Dendritic cell treated with granulocyte-macrophage colony-stimulating factor and Interleukin-4, amounts not matched to agents 40 ng/mL and 50 ng/mL, for 4 days (primary cell): Measurements from ENCODE around the gene ZNF14.
A peak's percentile ranks its signal among the peaks of the same experiment; 100 is the strongest.
"Not testable (repeated sequence)": the region's sequence is repeated elsewhere in the genome, so short reads cannot be mapped to it uniquely, and the experiment has no call there.

Experiments
- H3K27ac Mint-ChIP-seq: one replicate; pipeline ENCODE4 v1.8.0; 2022; ENCODE audit warnings: mild to moderate bottlenecking, mixed read lengths
- H3K27me3 Mint-ChIP-seq: one replicate; pipeline ENCODE4 v1.8.0; 2022; ENCODE audit warnings: mild to moderate bottlenecking, mixed read lengths
- H3K36me3 Mint-ChIP-seq: one replicate; pipeline ENCODE4 v1.8.0; 2022; ENCODE audit warnings: low read depth, mixed read lengths
- H3K4me1 Mint-ChIP-seq: one replicate; pipeline ENCODE4 v1.8.0; 2022; ENCODE audit warnings: low read depth, mixed read lengths
- H3K4me3 Mint-ChIP-seq: one replicate; pipeline ENCODE4 v1.8.0; 2022; ENCODE audit warnings: mild to moderate bottlenecking, moderate library complexity, mixed read lengths
- H3K9me3 Mint-ChIP-seq: one replicate; pipeline ENCODE4 v1.8.0; 2022; ENCODE audit warnings: mixed read lengths
- intact Hi-C: fragments of 100-400 bp; cut with micrococcal nuclease; formaldehyde crosslinking; loops from one replicate; pipeline ENCODE4 v1.15.0; 2022

ZNF14 gene

DNA sequence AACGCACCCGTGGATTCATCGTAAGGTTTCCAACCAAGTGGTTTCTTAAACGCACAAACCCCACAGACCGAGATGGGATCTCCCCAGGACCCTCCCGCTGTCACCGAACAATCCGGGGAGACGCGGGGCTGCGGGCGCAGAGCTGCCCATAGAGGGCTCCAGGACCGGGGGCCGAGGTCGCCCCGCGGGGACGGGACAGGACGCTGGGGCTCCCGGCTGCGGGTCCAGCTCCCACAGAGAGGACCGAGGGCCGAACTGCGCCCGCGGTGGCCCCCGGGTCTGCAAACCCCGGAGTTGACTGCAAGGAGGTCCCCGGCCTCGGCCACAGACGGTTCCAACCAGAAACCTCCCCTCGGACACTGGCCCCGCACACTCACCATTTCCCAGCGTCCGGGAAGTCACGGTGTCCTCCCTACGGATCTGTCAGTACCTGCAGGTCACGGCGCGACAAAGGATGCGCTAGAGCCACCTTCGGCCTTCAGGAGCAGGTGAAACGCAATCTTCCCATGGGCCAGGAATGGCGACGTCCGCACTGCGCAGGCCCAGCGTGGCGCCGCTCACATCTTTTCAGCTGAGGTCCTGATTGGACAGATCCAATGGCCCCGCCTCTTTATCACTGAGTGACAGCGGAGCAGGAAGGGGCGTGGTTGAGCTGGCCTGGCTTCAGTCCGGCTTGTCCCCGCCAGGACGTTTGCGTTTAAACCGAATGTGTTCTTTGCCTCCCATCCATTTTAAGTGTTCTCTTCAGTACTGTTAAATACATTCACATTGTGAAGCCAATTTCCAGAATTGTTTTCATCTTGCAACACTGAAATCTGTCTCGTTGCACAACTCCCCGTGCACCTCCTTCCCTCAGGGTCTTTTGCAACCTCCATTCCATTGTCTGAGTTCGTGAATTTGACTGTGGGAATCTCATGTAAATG, at the start of gene ZNF14:
TSS of gene ZNF14 (minus strand) at position 534 of the 923 bp plus-strand sequence. CDS start at position 380, 154 bp downstream.
- intact Hi-C loops, result loop anchor here (1.0 to 5.0 kb wide), 2 partner anchors 43 to 56 kb away; no protein-coding TSS in a partner anchor
- peaks cover 59% of the 10 kb centered on the region for H3K9me3 Mint-ChIP-seq
- peaks cover 56% of the 10 kb centered on the region for H3K36me3 Mint-ChIP-seq
- peaks cover 15% of the 10 kb centered on the region for H3K4me1 Mint-ChIP-seq
- H3K4me3 Mint-ChIP-seq, result peak within 1 kb of the TSS; percentile 93
- peaks cover 5% of the 10 kb centered on the region for H3K27me3 Mint-ChIP-seq
- H3K27ac Mint-ChIP-seq, result peak within 1 kb of the TSS; percentile 83

DNA sequence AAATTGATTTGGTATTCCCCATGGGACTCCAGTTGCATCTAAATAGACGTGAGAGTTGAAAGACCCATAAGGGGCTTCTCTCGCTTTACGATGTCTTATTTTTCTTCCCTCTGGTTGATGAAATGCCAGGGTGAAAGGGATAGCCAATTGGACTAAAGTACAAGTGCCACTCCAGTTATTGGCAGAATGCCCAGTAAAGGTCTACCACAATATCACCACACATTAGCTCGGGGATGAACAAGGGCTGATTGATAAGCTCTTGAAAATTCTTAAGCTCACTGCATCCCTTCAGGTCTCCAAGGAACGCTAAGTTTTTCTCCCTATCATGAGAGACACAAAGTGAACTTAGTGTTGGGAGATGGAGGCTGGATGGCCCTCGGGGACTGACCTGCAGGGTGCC, 48.9 kb upstream of the ZNF14 start:
- H3K27me3 Mint-ChIP-seq, H3K27ac Mint-ChIP-seq, H3K4me3 Mint-ChIP-seq, intact Hi-C loops: not testable (repeated sequence)
- H3K9me3 Mint-ChIP-seq, result peaks cover 82% of the 10 kb centered on the region
- H3K36me3 Mint-ChIP-seq, result peaks cover 79% of the 10 kb centered on the region
- peaks cover 19% of the 10 kb centered on the region for H3K4me1 Mint-ChIP-seq

DNA sequence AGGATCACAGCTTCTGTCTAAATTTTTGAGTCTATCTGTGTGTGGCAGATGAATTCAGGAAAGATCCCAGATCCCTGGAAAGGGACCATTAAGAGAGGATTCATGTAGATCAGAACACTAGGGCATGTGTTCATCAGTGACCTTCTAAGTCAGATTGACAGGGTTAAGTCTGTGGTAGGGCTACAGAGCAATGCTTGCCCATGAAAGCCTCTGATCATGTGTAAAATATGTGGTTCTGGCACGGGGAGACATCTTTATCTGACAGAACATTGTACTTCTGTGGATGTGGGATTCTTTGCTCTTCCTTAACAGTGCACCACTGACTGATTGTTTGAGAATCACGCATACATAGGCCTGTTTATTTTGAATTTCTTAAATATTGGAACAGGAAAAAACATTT, 45.8 kb upstream of the ZNF14 start:
- Mint-ChIP-seq H3K4me1 (peaks cover 33% of the 10 kb centered on the region), H3K9me3 (peaks cover 50% of the 10 kb centered on the region), H3K27ac (no peak overlapping the region), H3K27me3 (no peaks in the 10 kb centered on the region), H3K4me3 (no peak overlapping the region), H3K36me3 (peaks cover 59% of the 10 kb centered on the region)
- intact Hi-C loops, result loop anchor here (5.0 kb wide), 1 partner anchor 116 kb away; the partner anchor contains the start of gene ATP13A1

DNA sequence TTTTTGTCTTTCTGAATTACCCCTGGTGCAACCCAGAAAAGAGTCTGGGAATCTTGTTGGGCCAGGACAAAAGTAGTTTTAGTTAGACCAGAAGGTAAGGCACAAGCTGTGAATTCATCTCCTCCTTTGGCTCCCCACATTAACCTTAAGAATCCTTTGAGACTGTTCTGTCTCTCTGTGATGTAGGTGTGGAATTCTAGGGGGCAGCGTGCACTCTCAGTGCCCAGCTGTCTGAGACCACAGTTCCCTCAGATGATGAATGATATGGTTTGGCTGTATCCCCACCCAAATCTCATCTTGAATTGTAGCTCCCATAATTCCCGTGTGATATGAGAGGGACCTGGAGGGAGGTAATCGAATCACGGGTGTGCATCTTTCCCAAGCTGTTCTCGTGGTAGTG, 44.8 kb upstream of the ZNF14 start:
- H3K4me1 Mint-ChIP-seq, result peaks cover 33% of the 10 kb centered on the region
- peaks cover 41% of the 10 kb centered on the region for H3K9me3 Mint-ChIP-seq
- intact Hi-C loops, result loop anchor here (5.0 kb wide), 1 partner anchor 115 kb away; the partner anchor contains the start of gene ATP13A1
- H3K4me3 Mint-ChIP-seq, result no peak overlapping the region
- H3K27ac Mint-ChIP-seq, result no peak overlapping the region
- H3K36me3 Mint-ChIP-seq, result peaks cover 53% of the 10 kb centered on the region
- no peaks in the 10 kb centered on the region for H3K27me3 Mint-ChIP-seq

DNA sequence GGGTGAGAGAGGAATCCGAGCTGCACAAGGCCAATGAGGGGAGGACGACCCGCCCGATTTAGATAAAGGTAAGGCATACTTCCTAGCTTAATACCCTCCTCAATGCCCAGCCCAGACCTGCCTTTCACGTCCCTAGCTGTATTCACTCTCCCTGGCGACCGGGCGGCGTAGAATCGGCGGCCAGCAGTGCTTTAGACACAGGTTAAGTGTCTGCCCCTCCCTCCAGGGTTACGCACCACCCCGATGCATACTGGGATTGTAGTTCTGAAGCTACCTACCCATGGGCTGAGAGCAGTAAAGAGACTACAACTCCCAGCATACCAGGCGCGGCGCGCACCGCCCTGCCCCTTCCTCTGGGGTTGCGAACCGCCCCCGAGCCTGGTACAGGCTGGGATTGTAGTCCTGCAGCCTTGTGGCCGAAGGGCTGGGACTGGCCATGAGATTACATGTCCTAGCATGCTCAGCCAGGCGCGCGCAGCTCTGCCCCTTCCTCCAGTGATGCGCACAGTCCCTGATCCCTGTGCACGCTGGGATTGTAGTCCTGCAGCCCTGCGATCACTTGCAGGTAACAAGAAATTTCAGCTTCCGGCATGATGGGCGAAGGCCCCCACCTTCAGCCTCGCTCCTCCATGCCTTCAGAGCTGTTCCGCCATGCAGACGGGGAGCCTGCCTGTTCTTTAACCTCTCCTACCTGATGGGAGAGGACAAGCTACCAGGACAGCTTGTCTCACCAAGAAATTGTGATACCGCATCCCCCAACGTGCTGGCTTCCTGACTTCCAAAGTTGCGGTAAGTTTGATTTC, 43.5 kb upstream of the ZNF14 start:
- Mint-ChIP-seq H3K27me3 (no peaks in the 10 kb centered on the region), H3K4me3 (peak overlapping the region; percentile 93), H3K9me3 (peaks cover 36% of the 10 kb centered on the region), H3K36me3 (peaks cover 42% of the 10 kb centered on the region), H3K27ac (peak overlapping the region; percentile 88), H3K4me1 (peaks cover 33% of the 10 kb centered on the region)
- intact Hi-C loops, result loop anchor here (1.0 to 5.0 kb wide), 2 partner anchors 43 to 114 kb away; partner anchors contain the start of genes ATP13A1 and ZNF14

DNA sequence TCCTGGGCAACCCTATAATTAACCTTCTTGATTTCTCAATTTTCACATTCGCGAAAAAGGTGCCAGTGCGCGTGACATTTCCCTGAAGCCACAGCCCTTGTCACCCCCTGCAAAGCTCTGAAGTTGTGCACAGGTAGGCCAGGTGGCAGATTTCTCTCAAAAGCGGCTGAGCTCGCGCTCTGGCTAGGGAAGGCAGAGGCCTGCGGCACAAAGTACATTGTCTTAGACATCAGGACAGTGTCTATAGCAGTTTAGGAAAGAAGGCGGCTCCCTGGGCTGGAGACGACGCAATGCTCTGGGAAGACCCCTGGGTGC, 42.9 kb upstream of the ZNF14 start:
- Mint-ChIP-seq H3K27ac (peak overlapping the region; percentile 88), H3K27me3 (no peaks in the 10 kb centered on the region), H3K36me3 (peaks cover 42% of the 10 kb centered on the region), H3K9me3 (peaks cover 42% of the 10 kb centered on the region), H3K4me1 (peaks cover 33% of the 10 kb centered on the region), H3K4me3 (peak overlapping the region; percentile 93)
- intact Hi-C loops, result loop anchor here (1.0 to 5.0 kb wide), 2 partner anchors 43 to 114 kb away; partner anchors contain the start of genes ATP13A1 and ZNF14

DNA sequence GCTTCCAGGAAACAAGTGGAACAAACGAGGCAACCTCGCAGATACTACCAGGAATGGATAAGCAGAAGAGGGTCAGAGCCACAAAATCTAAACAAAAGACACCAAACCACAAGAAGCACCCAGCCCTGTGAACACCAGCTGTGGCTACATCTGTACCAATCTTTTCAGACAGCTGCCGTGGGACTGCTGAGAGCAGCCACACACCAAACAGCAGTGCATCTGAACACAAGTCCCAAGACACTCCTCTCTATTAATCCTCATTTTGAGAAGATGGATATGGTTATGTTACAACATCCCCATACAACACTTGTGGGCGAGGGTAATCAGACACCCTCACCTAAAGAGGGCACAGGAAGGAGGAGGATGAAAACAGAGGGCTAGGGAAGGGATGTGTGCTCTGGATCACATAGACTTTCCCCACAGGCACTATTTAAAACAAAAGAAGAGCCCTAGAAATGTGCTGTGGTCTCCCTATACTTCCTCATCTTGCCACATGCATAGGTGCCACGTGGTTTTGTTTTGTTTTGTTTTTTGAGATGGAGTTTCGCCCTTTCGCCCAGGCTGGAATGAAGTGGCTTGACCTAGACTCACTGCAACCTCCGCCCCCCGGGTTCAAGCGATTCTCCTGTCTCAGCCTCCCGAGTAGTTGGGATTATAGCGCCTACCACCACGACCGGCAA, 41.6 kb upstream of the ZNF14 start:
- Mint-ChIP-seq H3K27ac (no peak overlapping the region), H3K9me3 (peaks cover 47% of the 10 kb centered on the region), H3K4me1 (peaks cover 33% of the 10 kb centered on the region), H3K27me3 (no peaks in the 10 kb centered on the region), H3K4me3 (no peak overlapping the region), H3K36me3 (peaks cover 33% of the 10 kb centered on the region)
- intact Hi-C loops, result loop anchor here (5.0 kb wide), 1 partner anchor 112 kb away; the partner anchor contains the start of gene ATP13A1

DNA sequence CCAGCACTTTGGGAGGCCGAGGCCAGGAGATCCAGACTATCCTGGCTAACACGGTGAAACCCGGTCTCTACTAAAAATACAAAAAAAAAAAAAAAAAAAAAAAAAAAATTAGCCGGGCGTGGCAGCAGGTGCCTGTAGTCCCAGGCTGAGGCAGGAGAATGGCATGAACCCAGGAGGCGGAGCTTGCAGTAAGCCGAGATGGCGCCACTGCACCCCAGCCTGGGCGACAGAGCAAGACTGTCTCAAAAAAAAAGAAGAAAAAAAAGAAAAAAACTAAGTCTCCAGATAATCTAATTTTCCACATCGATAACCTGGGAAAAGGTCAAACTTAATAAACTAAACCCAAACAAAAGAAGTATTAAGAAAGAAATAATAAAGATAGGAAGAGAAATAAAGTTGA, 39.1 kb upstream of the ZNF14 start:
- Mint-ChIP-seq H3K9me3 (peaks cover 46% of the 10 kb centered on the region), H3K4me1 (peaks cover 16% of the 10 kb centered on the region), H3K36me3 (peaks cover 11% of the 10 kb centered on the region)
- H3K27me3 Mint-ChIP-seq, intact Hi-C loops, H3K27ac Mint-ChIP-seq, H3K4me3 Mint-ChIP-seq: not testable (repeated sequence)

DNA sequence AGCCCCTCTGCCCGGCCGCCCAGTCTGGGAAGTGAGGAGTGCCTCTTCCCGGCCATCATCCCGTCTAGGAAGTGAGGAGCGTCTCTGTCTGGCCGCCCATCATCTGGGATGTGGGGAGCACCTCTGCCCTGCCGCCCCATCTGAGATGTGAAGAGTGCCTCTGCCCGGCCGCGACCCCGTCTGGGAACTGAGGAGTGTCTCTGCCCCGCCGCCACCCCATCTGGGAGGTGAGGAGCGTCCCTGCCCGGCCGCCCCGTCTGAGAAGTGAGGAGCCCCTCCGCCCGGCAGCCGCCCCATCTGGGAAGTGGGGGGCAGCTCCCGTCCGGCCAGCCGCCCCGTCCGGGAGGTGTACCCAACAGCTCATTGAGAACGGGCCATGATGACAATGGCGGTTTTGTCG, 37.1 kb upstream of the ZNF14 start:
- intact Hi-C loops, H3K4me1 Mint-ChIP-seq, H3K27ac Mint-ChIP-seq: not testable (repeated sequence)

DNA sequence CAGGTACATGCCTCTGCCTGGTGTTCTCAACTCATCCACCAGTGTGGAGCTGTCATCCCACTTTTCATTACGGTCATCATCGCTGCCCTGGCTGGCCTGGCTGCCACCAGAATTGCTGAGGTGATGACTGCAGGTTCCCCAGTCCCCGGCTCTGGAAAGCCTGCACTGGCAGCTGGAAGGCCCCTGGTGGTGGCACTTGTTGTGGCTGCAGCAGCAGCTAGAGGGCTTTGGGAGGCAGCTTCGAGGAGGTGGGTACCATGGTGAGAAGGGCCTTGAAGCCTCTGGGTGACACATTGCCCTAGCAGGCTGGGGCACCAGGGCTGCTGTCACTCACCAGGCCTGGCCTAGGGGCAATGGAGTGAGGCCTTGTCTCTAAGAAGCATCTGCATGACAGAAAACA, 25.3 kb upstream of the ZNF14 start:
- Mint-ChIP-seq H3K27ac (no peak overlapping the region), H3K27me3 (no peaks in the 10 kb centered on the region), H3K36me3 (no peaks in the 10 kb centered on the region), H3K9me3 (peaks cover 82% of the 10 kb centered on the region), H3K4me3 (no peak overlapping the region), H3K4me1 (no peaks in the 10 kb centered on the region)
- intact Hi-C loops, result no loop called here

More for the DNA sequence above, 37.1 kb upstream of the ZNF14 start:
- H3K27me3 Mint-ChIP-seq, H3K4me3 Mint-ChIP-seq, H3K36me3 Mint-ChIP-seq: not testable (repeated sequence)
- peaks cover 66% of the 10 kb centered on the region for H3K9me3 Mint-ChIP-seq

DNA sequence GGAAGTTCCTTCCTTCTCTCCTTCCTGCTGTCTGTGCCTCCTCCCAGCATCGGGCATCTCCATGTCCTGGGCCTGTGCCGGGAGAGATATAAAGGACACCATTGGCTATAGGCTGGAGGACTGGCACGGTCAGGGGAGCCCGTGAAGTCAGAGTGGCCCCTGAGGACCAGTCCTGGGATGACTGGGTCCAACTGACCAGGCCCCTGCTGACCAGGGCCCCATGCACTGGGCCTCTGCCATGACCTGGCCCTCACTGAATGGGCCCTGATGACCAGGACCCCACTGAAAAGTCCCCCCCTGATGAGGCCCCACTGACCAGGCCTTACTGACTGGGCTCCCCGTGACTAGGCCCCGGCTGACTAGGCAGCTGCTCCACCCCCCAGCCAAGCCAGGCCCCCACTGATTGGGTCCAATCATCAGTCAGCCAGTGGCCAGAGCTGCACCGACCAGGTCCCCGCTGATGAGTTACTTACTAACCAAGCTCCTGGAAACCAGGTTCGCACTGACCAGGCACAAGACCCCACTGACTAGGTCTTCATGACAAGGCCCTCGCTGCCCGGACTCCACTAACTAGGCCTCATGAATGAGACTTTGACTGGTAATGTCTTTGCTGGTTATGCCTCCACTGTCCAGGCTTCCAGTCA, 20.0 kb upstream of the ZNF14 start:
- no peaks in the 10 kb centered on the region for H3K36me3 Mint-ChIP-seq
- no peak overlapping the region for H3K27ac Mint-ChIP-seq
- no peaks in the 10 kb centered on the region for H3K4me1 Mint-ChIP-seq
- intact Hi-C loops, result no loop called here
- H3K9me3 Mint-ChIP-seq, result peaks cover 95% of the 10 kb centered on the region
- no peak overlapping the region for H3K4me3 Mint-ChIP-seq
- no peaks in the 10 kb centered on the region for H3K27me3 Mint-ChIP-seq

DNA sequence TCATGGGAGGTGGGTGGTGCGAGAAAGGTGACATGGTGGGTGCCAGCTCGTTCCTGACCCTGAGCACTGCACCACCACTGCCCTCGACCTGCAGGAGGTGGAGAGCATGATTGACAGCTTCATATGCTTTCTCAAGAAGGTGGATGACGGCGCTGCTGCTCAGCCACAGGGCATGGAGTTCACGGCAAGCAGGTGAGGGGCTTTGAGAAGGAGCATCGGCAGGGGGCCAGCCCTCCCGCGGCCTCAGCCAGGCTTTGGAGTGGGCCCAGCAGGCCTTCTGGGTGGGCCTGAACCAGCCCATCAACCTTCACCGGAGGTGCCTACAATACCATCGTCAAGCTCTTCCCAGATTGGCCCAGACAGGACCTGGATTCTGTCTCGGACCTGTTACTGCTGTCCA, 18.9 kb upstream of the ZNF14 start:
- Mint-ChIP-seq H3K27me3 (no peaks in the 10 kb centered on the region), H3K4me3 (no peak overlapping the region), H3K9me3 (peaks cover 92% of the 10 kb centered on the region), H3K27ac (no peak overlapping the region), H3K4me1 (no peaks in the 10 kb centered on the region), H3K36me3 (no peaks in the 10 kb centered on the region)
- intact Hi-C loops, result no loop called here
